Activated T-helper 2 cell treated with anti-CD3 and anti-CD28 coated beads, Interferon-gamma antibody, Interleukin-2, Interleukin-4, amounts not matched to agents 10 μg/mL and 5 μg/mL and 100 μg/mL, durations not matched to agents 14 hours and 24 hours and 36 hours (primary cell): ENCODE results near the gene COMMD1. TPM values are rescaled to one million over a fixed set of nuclear protein-coding genes. Genes with fewer than 3 reads are reported as not detected.

ENCODE experiments used
- DNase-seq: peaks from one replicate; pipeline ENCODE4 v3.0.0; 2021; ENCODE audit warnings: low spot score
- H3K27ac Mint-ChIP-seq: one replicate; pipeline ENCODE4 v1.8.0; 2021; ENCODE audit warnings: mixed read lengths
- H3K27me3 Mint-ChIP-seq: one replicate; pipeline ENCODE4 v1.8.0; 2021; ENCODE audit warnings: low read depth, mixed read lengths
- H3K36me3 Mint-ChIP-seq: one replicate; pipeline ENCODE4 v1.8.0; 2021; ENCODE audit warnings: low read depth, mixed read lengths
- H3K4me1 Mint-ChIP-seq: one replicate; pipeline ENCODE4 v1.8.0; 2021; ENCODE audit warnings: low read depth, mixed read lengths
- H3K4me3 Mint-ChIP-seq: one replicate; pipeline ENCODE4 v1.8.0; 2021; ENCODE audit warnings: low read depth, mild to moderate bottlenecking, moderate library complexity, mixed read lengths
- H3K9me3 Mint-ChIP-seq: one replicate; pipeline ENCODE4 v1.8.0; 2021; ENCODE audit warnings: mixed read lengths
- intact Hi-C: fragments of 100-400 bp; cut with micrococcal nuclease; formaldehyde crosslinking; loops from one replicate; pipeline ENCODE4 v1.15.1; 2023
- total RNA-seq: library from RNA; stranded (reverse); gene quantifications from 2 replicates; pipeline ENCODE4 v1.2.3, GENCODE V29; 2022

COMMD1 gene
- total RNA-seq, 1 donor from 2014 or later, result 29.1 TPM

DNA sequence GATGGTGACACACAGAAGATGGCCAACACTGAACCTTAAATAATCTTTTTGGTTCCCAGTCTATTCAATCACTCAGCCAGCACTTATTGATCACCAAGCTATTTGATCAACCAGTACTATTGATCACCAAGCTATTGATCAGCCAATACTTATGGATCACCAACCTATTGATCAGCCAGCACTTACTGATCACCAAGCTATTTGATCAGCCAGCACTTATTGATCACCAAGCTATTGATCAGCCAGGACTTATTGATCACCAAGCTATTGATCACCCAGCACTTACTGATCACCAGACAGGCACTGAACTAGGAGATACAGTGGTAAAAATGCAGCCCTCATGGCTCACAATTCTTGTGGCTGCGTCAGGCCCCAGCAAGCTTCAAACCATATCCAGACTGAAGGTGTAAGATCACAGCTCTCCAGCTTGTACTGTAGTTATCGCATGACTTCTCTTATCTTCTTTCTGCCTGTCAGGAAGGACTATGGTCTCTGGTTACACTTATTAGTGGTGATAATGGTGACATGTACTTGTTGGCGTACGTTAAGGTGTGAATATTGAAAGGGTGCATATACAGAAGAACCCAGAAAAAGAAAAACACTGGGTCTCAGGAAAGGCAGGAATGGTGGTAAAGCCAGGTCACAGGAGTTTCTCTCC is 272.0 kb downstream of the COMMD1 start:
- intact Hi-C loops, result no loop called here
- no peaks in the 10 kb centered on the region for H3K36me3 Mint-ChIP-seq
- H3K4me3 Mint-ChIP-seq, result no peak overlapping the region
- peaks cover 4% of the 10 kb centered on the region for H3K27me3 Mint-ChIP-seq
- no peak for DNase-seq
- no peak overlapping the region for H3K27ac Mint-ChIP-seq
- no peaks in the 10 kb centered on the region for H3K4me1 Mint-ChIP-seq
- no peaks in the 10 kb centered on the region for H3K9me3 Mint-ChIP-seq

DNA sequence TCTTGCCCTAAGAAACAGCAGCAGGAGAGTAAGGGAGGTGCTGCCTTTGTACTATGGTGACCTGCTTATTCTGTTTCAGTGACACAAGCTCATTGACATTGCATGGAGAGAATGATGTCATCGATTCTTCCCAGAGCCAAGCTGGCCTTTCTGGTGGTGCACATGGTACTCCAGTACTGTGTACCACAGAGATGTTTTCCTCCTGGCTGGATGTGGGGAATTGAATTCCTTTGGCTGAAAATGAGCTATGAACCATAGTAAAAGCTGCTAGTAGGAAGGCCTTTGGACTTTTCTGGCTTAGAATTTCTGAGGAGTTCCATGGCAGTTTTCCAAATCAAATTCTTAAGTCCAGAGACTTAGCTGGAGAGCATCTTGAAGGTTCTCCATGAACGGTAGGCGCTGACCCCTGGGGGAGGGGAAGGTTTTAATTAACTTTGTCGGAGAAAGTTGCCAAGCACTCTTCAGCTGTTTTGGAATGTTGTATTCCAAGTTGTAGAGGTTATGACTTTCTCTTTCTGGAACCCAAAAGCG is 273.3 kb downstream of the COMMD1 start:
- Mint-ChIP-seq H3K9me3 (no peaks in the 10 kb centered on the region), H3K4me3 (no peak overlapping the region), H3K4me1 (no peaks in the 10 kb centered on the region), H3K27me3 (peaks cover 3% of the 10 kb centered on the region), H3K36me3 (no peaks in the 10 kb centered on the region), H3K27ac (no peak overlapping the region)
- no peak for DNase-seq
- intact Hi-C loops, result no loop called here

DNA sequence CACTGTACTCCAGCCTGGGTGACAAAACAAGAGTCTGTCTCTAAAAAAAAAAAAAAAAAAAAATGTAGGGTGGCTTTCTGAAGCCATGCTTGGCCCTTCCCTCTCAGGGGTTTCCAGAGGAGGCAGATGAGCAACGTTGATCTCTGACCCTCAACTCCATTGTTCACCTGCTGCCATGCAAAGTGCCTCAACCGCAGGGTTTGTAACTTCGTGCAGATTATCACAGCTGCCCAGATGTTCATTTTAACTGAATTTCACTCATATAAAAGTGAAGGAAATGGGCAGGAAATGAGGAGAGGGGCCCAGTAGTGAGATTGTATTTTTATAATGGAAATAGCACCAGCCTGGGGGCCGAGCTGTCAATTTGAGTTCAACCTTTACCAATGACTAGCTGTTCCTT is 275.5 kb downstream of the COMMD1 start:
- Mint-ChIP-seq H3K27ac (no peak overlapping the region), H3K4me3 (no peak overlapping the region), H3K36me3 (no peaks in the 10 kb centered on the region), H3K4me1 (no peaks in the 10 kb centered on the region), H3K9me3 (no peaks in the 10 kb centered on the region), H3K27me3 (peaks cover 3% of the 10 kb centered on the region)
- DNase-seq, result no peak
- intact Hi-C loops, result no loop called here

DNA sequence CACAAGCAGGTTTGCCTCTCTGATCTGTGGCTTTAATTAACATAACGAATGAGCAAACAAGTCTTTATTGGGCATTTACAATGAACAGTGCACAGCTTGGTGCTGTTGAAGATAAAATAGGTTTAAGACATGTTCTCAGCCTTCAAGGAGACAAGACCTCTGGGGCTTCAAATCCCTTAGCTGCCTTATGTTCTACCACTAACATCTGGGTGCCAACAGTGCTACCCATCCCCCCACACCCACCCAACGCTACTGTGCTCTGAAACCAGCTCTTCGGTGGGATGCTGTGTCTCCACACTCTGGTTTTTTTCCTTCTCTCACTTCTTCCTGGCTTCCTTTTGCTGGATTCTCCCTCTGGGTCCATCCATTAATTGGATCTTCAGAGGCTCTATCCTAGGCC is 276.4 kb downstream of the COMMD1 start:
- Mint-ChIP-seq H3K4me1 (no peaks in the 10 kb centered on the region), H3K27ac (no peak overlapping the region), H3K27me3 (peaks cover 3% of the 10 kb centered on the region), H3K4me3 (no peak overlapping the region), H3K36me3 (no peaks in the 10 kb centered on the region), H3K9me3 (no peaks in the 10 kb centered on the region)
- no peak for DNase-seq
- intact Hi-C loops, result no loop called here

GRCh38 chr2:62184512-62185230 is 279.2 kb downstream of the COMMD1 start:
- DNase-seq, result no peak
- peaks cover 11% of the 10 kb centered on the region for H3K27me3 Mint-ChIP-seq
- no peaks in the 10 kb centered on the region for H3K36me3 Mint-ChIP-seq
- H3K27ac Mint-ChIP-seq, result no peak overlapping the region
- no peak overlapping the region for H3K4me3 Mint-ChIP-seq
- intact Hi-C loops, result no loop called here
- no peaks in the 10 kb centered on the region for H3K4me1 Mint-ChIP-seq
- H3K9me3 Mint-ChIP-seq, result no peaks in the 10 kb centered on the region

Other genes starting within 250 kb of the COMMD1 start
- 5.0 and 5.5 TPM in 2 replicates for gene FAM161A, start 51.6 kb upstream of the COMMD1 start, total RNA-seq
- 360 and 367 TPM in 2 replicates for gene CCT4, start 17.0 kb upstream of the COMMD1 start, total RNA-seq